Muscle layer of colon (tissue), 2 donors: ENCODE measurements around the gene MEDAG.
A peak's percentile ranks its signal among the peaks of the same experiment; 100 is the strongest.

Source experiments
- H3K27ac ChIP-seq: one replicate; pipeline ENCODE4 v1.7.0; 2013; ENCODE audit warnings: low read depth, mild to moderate bottlenecking, low read length, moderate library complexity
- H3K27me3 ChIP-seq, 2 donors: one replicate each; pipeline ENCODE4 v1.7.0; 2013; ENCODE audit warnings: low read length in 2 of 2, mild to moderate bottlenecking in 2 of 2; ENCODE audit not compliant: insufficient read depth in 2 of 2, control insufficient read depth in 1 of 2
- H3K36me3 ChIP-seq: one replicate; pipeline ENCODE4 v1.7.0; 2013; ENCODE audit warnings: mild to moderate bottlenecking, low read length; ENCODE audit not compliant: insufficient read depth
- H3K4me1 ChIP-seq: one replicate; pipeline ENCODE4 v1.7.0; 2013; ENCODE audit warnings: mild to moderate bottlenecking, low read length; ENCODE audit not compliant: insufficient read depth
- H3K4me3 ChIP-seq, 2 donors: one replicate each; pipeline ENCODE4 v1.7.0; 2013; ENCODE audit warnings: low read length in 2 of 2, low read depth in 1 of 2, mild to moderate bottlenecking in 1 of 2, moderate library complexity in 1 of 2
- H3K9ac ChIP-seq: one replicate; pipeline ENCODE4 v1.7.0; 2013; ENCODE audit warnings: low read length
- H3K9me3 ChIP-seq: one replicate; pipeline ENCODE4 v1.7.0; 2013; ENCODE audit warnings: mild to moderate bottlenecking, low read length
- donor health status: abdominal sarcoma.
- donor health status: Adenocarcinoma of cecum.

Gene MEDAG

DNA sequence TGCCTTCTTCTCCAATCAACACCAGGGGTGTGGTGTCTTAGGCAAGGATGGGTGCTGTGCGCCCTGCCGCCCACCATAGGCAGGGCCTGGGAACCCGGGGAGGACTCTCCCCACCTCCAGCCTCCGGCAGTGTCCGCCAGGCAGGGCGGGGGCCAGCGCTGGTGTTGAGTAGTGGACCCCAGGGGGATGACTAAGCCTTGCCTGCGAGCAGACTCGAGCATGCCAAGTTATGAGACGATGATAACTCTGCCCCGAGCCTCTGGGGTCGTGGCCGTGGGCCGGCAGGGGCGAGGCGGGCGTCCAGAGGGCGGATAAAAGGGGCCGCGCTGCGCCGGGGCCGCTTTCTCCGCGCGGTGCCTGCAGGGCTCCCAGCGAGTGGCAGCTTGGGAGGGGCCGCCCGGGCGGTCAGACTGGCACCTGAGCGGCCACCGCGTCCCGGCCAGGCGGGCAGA lies at the start of gene MEDAG:
Gene MEDAG (plus strand): TSS at position 340 of the 452 bp plus-strand sequence. CDS start 245 bp downstream, outside the sequence.
- no peak within 1 kb of the TSS for H3K27ac ChIP-seq
- peak within 1 kb of the TSS; percentile 23 to 33 for H3K4me3 ChIP-seq
- no peak within 1 kb of the TSS for H3K9ac ChIP-seq
- peaks cover 13 to 32% of the 10 kb centered on the region in 2 donors for H3K27me3 ChIP-seq
- H3K9me3 ChIP-seq, result no peaks in the 10 kb centered on the region
- no peaks in the 10 kb centered on the region for H3K36me3 ChIP-seq
- peaks cover 6% of the 10 kb centered on the region for H3K4me1 ChIP-seq

DNA sequence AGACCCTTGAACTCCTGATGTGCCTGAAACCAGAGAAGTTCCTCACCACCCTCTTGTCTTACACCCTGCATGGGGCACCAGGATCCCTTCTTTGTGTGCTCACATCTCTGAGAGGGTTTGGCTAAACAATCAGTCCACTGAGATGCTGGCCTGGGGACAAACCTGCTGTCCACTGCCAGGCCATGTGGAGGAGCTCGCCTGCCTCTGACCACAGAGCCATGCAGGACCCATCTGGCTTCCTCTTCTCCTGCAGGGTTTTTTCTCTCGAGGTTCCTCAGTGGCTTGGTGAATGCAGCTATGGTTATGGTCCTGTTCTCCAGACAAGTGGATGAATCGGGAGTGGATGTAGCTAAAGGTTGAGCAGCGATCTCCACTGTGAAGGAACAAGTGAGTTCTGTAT lies 49.1 kb upstream of the MEDAG start:
- Histone ChIP-seq H3K27me3 (no peaks in the 10 kb centered on the region), H3K4me3 (no peak overlapping the region), H3K4me1 (no peaks in the 10 kb centered on the region), H3K9ac (no peak overlapping the region), H3K36me3 (no peaks in the 10 kb centered on the region), H3K9me3 (no peaks in the 10 kb centered on the region), H3K27ac (no peak overlapping the region)

DNA sequence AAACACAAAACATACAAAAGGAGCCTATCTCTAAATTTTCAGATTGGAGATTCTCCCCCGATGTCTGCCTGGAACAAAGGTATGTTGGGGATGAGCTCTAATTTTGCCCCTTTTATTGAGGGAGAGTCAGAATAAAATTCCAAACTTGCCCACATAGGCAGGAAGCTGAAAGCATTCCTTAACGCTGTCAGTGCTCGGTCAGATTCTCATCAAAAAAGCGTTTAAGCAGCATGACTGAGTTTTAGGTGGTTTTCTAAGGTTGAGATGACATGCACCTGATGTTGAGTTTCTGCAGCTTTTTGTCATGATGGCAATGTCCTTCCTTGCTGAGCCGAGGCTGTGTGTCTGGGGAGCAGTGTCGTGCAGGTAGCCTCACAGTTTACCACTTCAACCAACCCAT lies 48.4 kb upstream of the MEDAG start:
- Histone ChIP-seq H3K27ac (no peak overlapping the region), H3K9ac (no peak overlapping the region), H3K4me3 (no peak overlapping the region), H3K9me3 (no peaks in the 10 kb centered on the region), H3K4me1 (peaks cover 5% of the 10 kb centered on the region), H3K36me3 (no peaks in the 10 kb centered on the region), H3K27me3 (no peaks in the 10 kb centered on the region)

- Histone ChIP-seq H3K27me3 (no peaks in the 10 kb centered on the region), H3K9me3 (no peaks in the 10 kb centered on the region), H3K9ac (no peak overlapping the region), H3K4me3 (no peak overlapping the region), H3K36me3 (no peaks in the 10 kb centered on the region), H3K27ac (peak overlapping the region; percentile 35), H3K4me1 (peaks cover 21% of the 10 kb centered on the region)
Measured at GRCh38 chr13:30859326-30859725, 46.7 kb upstream of the MEDAG start.

GRCh38 chr13:30861163-30861562 lies 44.9 kb upstream of the MEDAG start:
- no peaks in the 10 kb centered on the region for H3K9me3 ChIP-seq
- no peak overlapping the region for H3K9ac ChIP-seq
- no peaks in the 10 kb centered on the region for H3K27me3 ChIP-seq
- no peak overlapping the region for H3K4me3 ChIP-seq
- no peaks in the 10 kb centered on the region for H3K36me3 ChIP-seq
- H3K27ac ChIP-seq, result no peak overlapping the region
- H3K4me1 ChIP-seq, result peaks cover 39% of the 10 kb centered on the region

GRCh38 chr13:30861836-30862467 lies 44.1 kb upstream of the MEDAG start:
- Histone ChIP-seq H3K9me3 (no peaks in the 10 kb centered on the region), H3K27me3 (no peaks in the 10 kb centered on the region), H3K4me3 (no peak overlapping the region), H3K36me3 (no peaks in the 10 kb centered on the region), H3K9ac (no peak overlapping the region), H3K27ac (no peak overlapping the region), H3K4me1 (peaks cover 40% of the 10 kb centered on the region)

DNA sequence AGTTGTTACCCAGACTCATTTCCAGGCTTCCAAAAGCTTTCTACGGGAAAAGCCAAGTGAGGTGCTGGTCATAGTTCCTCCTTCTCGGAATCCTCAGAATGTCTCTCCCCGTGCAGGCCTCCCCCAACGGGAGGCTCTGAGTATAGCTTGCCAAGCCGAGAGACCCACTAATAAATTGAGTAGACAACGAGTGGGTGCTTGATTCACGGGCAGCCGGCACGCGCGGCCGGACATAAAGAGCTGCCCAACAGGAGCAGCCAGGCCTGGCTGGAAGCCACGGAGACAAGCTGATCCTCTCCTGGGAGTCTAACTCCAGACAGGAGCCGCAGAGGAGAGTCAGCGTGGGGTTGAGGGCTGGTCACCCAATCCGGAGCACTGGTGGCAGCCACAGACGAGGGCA lies 43.4 kb upstream of the MEDAG start:
- Histone ChIP-seq H3K4me1 (peaks cover 40% of the 10 kb centered on the region), H3K9me3 (no peaks in the 10 kb centered on the region), H3K27ac (peak overlapping the region; percentile 48), H3K4me3 (no peak overlapping the region), H3K27me3 (no peaks in the 10 kb centered on the region), H3K36me3 (no peaks in the 10 kb centered on the region), H3K9ac (no peak overlapping the region)

GRCh38 chr13:30863231-30863630 lies 42.8 kb upstream of the MEDAG start:
- Histone ChIP-seq H3K27ac (peak overlapping the region; percentile 48), H3K27me3 (no peaks in the 10 kb centered on the region), H3K9me3 (no peaks in the 10 kb centered on the region), H3K4me3 (no peak overlapping the region), H3K9ac (no peak overlapping the region), H3K4me1 (peaks cover 40% of the 10 kb centered on the region), H3K36me3 (no peaks in the 10 kb centered on the region)

GRCh38 chr13:30863796-30864195 lies 42.3 kb upstream of the MEDAG start:
- Histone ChIP-seq H3K27me3 (no peaks in the 10 kb centered on the region), H3K4me1 (peaks cover 40% of the 10 kb centered on the region), H3K36me3 (no peaks in the 10 kb centered on the region), H3K27ac (peak overlapping the region; percentile 48), H3K9ac (no peak overlapping the region), H3K9me3 (no peaks in the 10 kb centered on the region), H3K4me3 (no peak overlapping the region)

- peaks cover 43% of the 10 kb centered on the region for H3K4me1 ChIP-seq
- no peaks in the 10 kb centered on the region for H3K36me3 ChIP-seq
- H3K27me3 ChIP-seq, result no peaks in the 10 kb centered on the region
- H3K9me3 ChIP-seq, result no peaks in the 10 kb centered on the region
- no peak overlapping the region for H3K4me3 ChIP-seq
- H3K9ac ChIP-seq, result no peak overlapping the region
- peak overlapping the region; percentile 48 for H3K27ac ChIP-seq
Measured at GRCh38 chr13:30864433-30865122, 41.5 kb upstream of the MEDAG start.

- Histone ChIP-seq H3K27me3 (no peaks in the 10 kb centered on the region), H3K4me1 (peaks cover 51% of the 10 kb centered on the region), H3K9me3 (no peaks in the 10 kb centered on the region), H3K9ac (no peak overlapping the region), H3K36me3 (no peaks in the 10 kb centered on the region), H3K4me3 (peak overlapping the region in 1 of 2 donors; percentile 22), H3K27ac (peak overlapping the region; percentile 48)
Measured at GRCh38 chr13:30865123-30866049, 40.7 kb upstream of the MEDAG start.
